ENCODE data around the gene SP110.
A peak's percentile ranks its signal among the peaks of the same experiment; 100 is the strongest.
"Not testable (repeated sequence)": the region's sequence is repeated elsewhere in the genome, so short reads cannot be mapped to it uniquely, and the experiment has no call there.

Gene SP110

DNA sequence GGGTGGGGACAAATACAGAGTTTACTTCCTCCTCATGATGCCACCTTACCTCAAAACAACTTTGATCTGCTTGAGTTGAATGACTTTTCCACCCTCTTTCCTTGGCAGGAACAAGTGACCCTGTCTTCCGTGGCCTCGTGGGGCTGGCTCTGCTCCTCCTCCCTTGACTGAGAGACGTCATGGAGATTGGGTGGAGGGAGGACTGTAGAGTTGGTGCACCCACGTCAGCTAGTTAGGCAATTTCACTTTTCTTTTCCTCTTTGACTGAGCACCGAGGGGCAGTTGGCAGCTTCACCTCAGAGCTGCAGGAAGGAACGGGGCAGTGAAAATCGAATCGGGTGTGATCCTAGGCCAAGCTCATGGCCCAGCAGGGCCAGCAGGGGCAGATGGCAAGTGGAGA is 5.7 kb upstream of the SP110 start, which contains the start of gene SP140:
SP140 (plus strand) TSS at position 251 of the 400 bp plus-strand sequence; CDS start at position 360, 109 bp downstream.
- peaks cover 11% of the 10 kb centered on the region for H4K20me1 ChIP-seq (ENCODE audit: insufficient read depth, low read length)
- H3K4me1 ChIP-seq (ENCODE audit: low read length): peaks cover 54% of the 10 kb centered on the region
- TF ChIP-seq EZH2phosphoT487 (IDR thresholded peaks at IDR 0.05; ENCODE audit: low read depth) (no peak), CTCF (IDR thresholded peaks at IDR 0.05; ENCODE audit: low read depth, low read length) (no peak)
- peaks cover 74% of the 10 kb centered on the region for H3K79me2 ChIP-seq (ENCODE audit: low read length)
- peaks cover 24% of the 10 kb centered on the region for H3K36me3 ChIP-seq (replicated peaks; ENCODE audit: low read depth, low read length)
- peak within 1 kb of the TSS; percentile 100 for H3K27ac ChIP-seq (ENCODE audit: low read length)
- H3K4me3 ChIP-seq (ENCODE audit: low read length): peak within 1 kb of the TSS; percentile 97
- H3K9me3 ChIP-seq (ENCODE audit: insufficient read depth, low read length): peaks cover 7% of the 10 kb centered on the region; the same call in 1 of the 2 replicates
- H2AFZ ChIP-seq (ENCODE audit: low read depth, low read length): no peak within 1 kb of the TSS
- peak within 1 kb of the TSS; percentile 97 for H3K4me2 ChIP-seq (ENCODE audit: low read length)
- no peaks in the 10 kb centered on the region for H3K27me3 ChIP-seq (ENCODE audit: low read depth, low read length)
- H3K9ac ChIP-seq (ENCODE audit: low read length): peak within 1 kb of the TSS; percentile 100

GRCh38 chr2:230224458-230224857 is 4.7 kb upstream of the SP110 start:
- Histone ChIP-seq H3K79me2 (ENCODE audit: low read length) (peaks cover 74% of the 10 kb centered on the region), H3K36me3 (replicated peaks; ENCODE audit: low read depth, low read length) (peaks cover 13% of the 10 kb centered on the region), H3K9me3 (ENCODE audit: insufficient read depth, low read length) (no peaks in the 10 kb centered on the region), H3K27me3 (ENCODE audit: low read depth, low read length) (no peaks in the 10 kb centered on the region), H3K4me1 (ENCODE audit: low read length) (peaks cover 49% of the 10 kb centered on the region), H3K9ac (ENCODE audit: low read length) (peak overlapping the region; percentile 100), H3K4me2 (ENCODE audit: low read length) (peak overlapping the region; percentile 97), H3K4me3 (ENCODE audit: low read length) (peak overlapping the region; percentile 97), H3K27ac (ENCODE audit: low read length) (peak overlapping the region; percentile 100), H2AFZ (ENCODE audit: low read depth, low read length) (no peak overlapping the region), H4K20me1 (ENCODE audit: insufficient read depth, low read length) (peaks cover 4% of the 10 kb centered on the region; the same call in 1 of the 2 replicates)
- no peak for TF ChIP-seq EZH2phosphoT487 (IDR thresholded peaks at IDR 0.05; ENCODE audit: low read depth)
- TF ChIP-seq CTCF (IDR thresholded peaks at IDR 0.05; ENCODE audit: low read depth, low read length): no peak

GRCh38 chr2:230222829-230223228 is 3.0 kb upstream of the SP110 start:
- not testable (repeated sequence) for H4K20me1 ChIP-seq (ENCODE audit: insufficient read depth, low read length); H2AFZ ChIP-seq (ENCODE audit: low read depth, low read length); H3K36me3 ChIP-seq (replicated peaks; ENCODE audit: low read depth, low read length); H3K27me3 ChIP-seq (ENCODE audit: low read depth, low read length); H3K4me2 ChIP-seq (ENCODE audit: low read length); H3K27ac ChIP-seq (ENCODE audit: low read length); H3K9ac ChIP-seq (ENCODE audit: low read length); H3K9me3 ChIP-seq (ENCODE audit: insufficient read depth, low read length); H3K4me3 ChIP-seq (ENCODE audit: low read length)
- H3K4me1 ChIP-seq (ENCODE audit: low read length): peaks cover 59% of the 10 kb centered on the region
- H3K79me2 ChIP-seq (ENCODE audit: low read length): peaks cover 74% of the 10 kb centered on the region

DNA sequence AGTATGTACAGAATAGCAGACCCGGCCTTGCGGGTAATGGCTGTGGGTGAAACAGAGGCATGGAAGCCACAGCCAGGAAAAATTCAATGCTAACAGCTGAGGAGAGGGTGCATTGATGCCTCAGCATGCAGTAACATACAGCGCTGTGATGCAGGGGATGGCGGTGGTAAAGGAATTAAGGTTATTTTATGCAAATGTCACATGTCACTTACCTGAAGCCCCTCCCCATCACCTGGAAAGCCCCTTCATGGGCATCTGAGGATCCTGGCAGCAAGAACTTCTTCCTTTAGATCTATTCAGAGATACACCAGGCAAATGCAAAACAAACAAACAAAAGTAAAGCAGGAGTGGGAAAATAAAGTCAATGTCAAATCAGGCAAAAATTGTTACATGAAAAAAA is 1.7 kb upstream of the SP110 start:
- H3K4me3 ChIP-seq (ENCODE audit: low read length): no peak overlapping the region
- TF ChIP-seq CTCF (IDR thresholded peaks at IDR 0.05; ENCODE audit: low read depth, low read length) (no peak), EZH2phosphoT487 (IDR thresholded peaks at IDR 0.05; ENCODE audit: low read depth) (no peak)
- peak overlapping the region; percentile 24; the same call in 1 of the 2 replicates for H3K4me2 ChIP-seq (ENCODE audit: low read length)
- H3K27ac ChIP-seq (ENCODE audit: low read length): no peak overlapping the region
- peaks cover 73% of the 10 kb centered on the region for H3K79me2 ChIP-seq (ENCODE audit: low read length)
- H3K4me1 ChIP-seq (ENCODE audit: low read length): peaks cover 72% of the 10 kb centered on the region
- no peaks in the 10 kb centered on the region for H3K9me3 ChIP-seq (ENCODE audit: insufficient read depth, low read length)
- no peak overlapping the region for H3K9ac ChIP-seq (ENCODE audit: low read length)
- H3K27me3 ChIP-seq (ENCODE audit: low read depth, low read length): no peaks in the 10 kb centered on the region
- no peak overlapping the region for H2AFZ ChIP-seq (ENCODE audit: low read depth, low read length)
- H3K36me3 ChIP-seq (replicated peaks; ENCODE audit: low read depth, low read length): peaks cover 5% of the 10 kb centered on the region
- H4K20me1 ChIP-seq (ENCODE audit: insufficient read depth, low read length): no peaks in the 10 kb centered on the region
